Left cardiac atrium (tissue), 4 donors: ENCODE results near the gene DNAH2. TPM values are rescaled to one million over a fixed set of nuclear protein-coding genes. Genes with fewer than 3 reads are reported as not detected.
A peak's percentile ranks its signal among the peaks of the same experiment; 100 is the strongest.

Experiments
- ATAC-seq, 2 donors: fragments of 200-7000 bp; cut with Tn5 transposase; one replicate each; pipeline ENCODE4 v1.9.1; 2020; ENCODE audit warnings: mild to moderate bottlenecking in 2 of 2, moderate library complexity in 2 of 2
- DNase-seq: peaks from one replicate; pipeline ENCODE4 v3.0.0-alpha.2; 2020
- intact Hi-C, 2 donors: fragments of 100-400 bp; cut with DNase I; formaldehyde crosslinking; loops; one replicate each; pipeline versions ENCODE4 v1.14.1 to v1.15.1; 2022 to 2023
- total RNA-seq, 2 donors: library from RNA; stranded (reverse); fragmentation: NEBNext Ultra II Directional; extraction: Animal tissue kit (Norgen Biotek cat#: 25700); gene quantifications; one replicate each; pipeline ENCODE4 v1.2.1, GENCODE V29; 2021
- donor health status: DM: no; HTN: yes; CAD: no.
- donor health status: DM: no; HTN: yes; CAD: no; lungs with severe emphysema.
- donor health status: DM: yes; HTN: yes; CAD: no.
- donor health status: Dilated cardiomyopathy.

The DNAH2 gene
- total RNA-seq, 2 donors from 2014 or later = 0.05 to 0.24 TPM

- peak in 1 of 2 donors; percentile 39 for ATAC-seq
- intact Hi-C loops = no loop called here
- no peak for DNase-seq
Measured at GRCh38 chr17:7715936-7716886, 1.3 kb upstream of the DNAH2 start.

GRCh38 chr17:7717756-7718350 is 309 bp downstream of the DNAH2 start:
- intact Hi-C loops = no loop called here
- DNase-seq (no peak), ATAC-seq (no peak)

- intact Hi-C loops = no loop called here
- DNase-seq = no peak
- ATAC-seq = no peak
Measured at GRCh38 chr17:7719661-7720060, 2.1 kb downstream of the DNAH2 start.

GRCh38 chr17:7720125-7720524 is 2.6 kb downstream of the DNAH2 start:
- no peak for ATAC-seq
- intact Hi-C loops = no loop called here
- no peak for DNase-seq

- no peak for DNase-seq
- intact Hi-C loops = no loop called here
- no peak for ATAC-seq
Measured at GRCh38 chr17:7721612-7722011, 4.1 kb downstream of the DNAH2 start.

GRCh38 chr17:7727886-7728285 is 10.3 kb downstream of the DNAH2 start:
- intact Hi-C loops = no loop called here
- DNase-seq = no peak
- no peak for ATAC-seq

GRCh38 chr17:7729816-7730215 is 12.3 kb downstream of the DNAH2 start:
- ATAC-seq (no peak), DNase-seq (no peak)
- intact Hi-C loops = no loop called here

GRCh38 chr17:7732981-7733539 is 15.5 kb downstream of the DNAH2 start:
- ATAC-seq (no peak), DNase-seq (no peak)
- intact Hi-C loops = no loop called here

GRCh38 chr17:7737601-7738000 is 20.1 kb downstream of the DNAH2 start:
- ATAC-seq (no peak), DNase-seq (no peak)
- intact Hi-C loops = no loop called here

- ATAC-seq (no peak), DNase-seq (no peak)
- intact Hi-C loops = loop anchor here (5.0 to 10.0 kb wide), 4 partner anchors 145 to 305 kb away; partner anchors contain the start of gene CHD3 (in 1 of the 2)
Measured at GRCh38 chr17:7739746-7740145, 22.2 kb downstream of the DNAH2 start.

GRCh38 chr17:7740481-7741001 is 23.0 kb downstream of the DNAH2 start:
- ATAC-seq (no peak), DNase-seq (no peak)
- intact Hi-C loops = loop anchor here (5.0 to 10.0 kb wide), 4 partner anchors 144 to 304 kb away; partner anchors contain the start of gene CHD3 (in 1 of the 2)

GRCh38 chr17:7742729-7743128 is 25.2 kb downstream of the DNAH2 start:
- intact Hi-C loops = loop anchor here (5.0 to 10.0 kb wide), 4 partner anchors 142 to 302 kb away; partner anchors contain the start of gene CHD3 (in 1 of the 2)
- DNase-seq (no peak), ATAC-seq (no peak)

GRCh38 chr17:7744416-7744815 is 26.9 kb downstream of the DNAH2 start:
- intact Hi-C loops = loop anchor here (5.0 to 10.0 kb wide), 4 partner anchors 140 to 300 kb away; partner anchors contain the start of gene CHD3 (in 1 of the 2)
- no peak for ATAC-seq

GRCh38 chr17:7745748-7746470 is 28.4 kb downstream of the DNAH2 start:
- ATAC-seq = peak in 1 of 2 donors; percentile 13
- DNase-seq = peak; percentile 41
- intact Hi-C loops = loop anchor here (5.0 to 10.0 kb wide), 4 partner anchors 76 to 299 kb away; partner anchors contain the start of gene CHD3 (in 1 of the 2)

More at GRCh38 chr17:7744416-7744815, 26.9 kb downstream of the DNAH2 start:
- DNase-seq = no peak

GRCh38 chr17:7747635-7748071 is 30.1 kb downstream of the DNAH2 start:
- DNase-seq (no peak), ATAC-seq (no peak)
- intact Hi-C loops = loop anchor here (5.0 to 10.0 kb wide), 4 partner anchors 75 to 297 kb away; partner anchors contain the start of gene CHD3 (in 1 of the 2)

- intact Hi-C loops = loop anchor here (5.0 to 10.0 kb wide), 4 partner anchors 74 to 297 kb away; partner anchors contain the start of gene CHD3 (in 1 of the 2)
- no peak for DNase-seq
- peak; percentile 62 to 65 for ATAC-seq
Measured at GRCh38 chr17:7748076-7748775, 30.7 kb downstream of the DNAH2 start.

- intact Hi-C loops = no loop called here
- DNase-seq = no peak
- peak in 1 of 2 donors; percentile 46 for ATAC-seq
Measured at GRCh38 chr17:7750321-7750821, 32.8 kb downstream of the DNAH2 start.

GRCh38 chr17:7754656-7755055 is 37.1 kb downstream of the DNAH2 start:
- intact Hi-C loops = no loop called here
- ATAC-seq (no peak), DNase-seq (no peak)
